NCI-H2171 treated with DMSO at 0.1 percent for 48 hours (cell line): ENCODE results near the gene ISOC1.

Experiments used
- DNase-seq: peaks from one replicate; lab custom pipeline; 2025; lab: John Stamatoyannopoulos, UW

The ISOC1 gene

DNA sequence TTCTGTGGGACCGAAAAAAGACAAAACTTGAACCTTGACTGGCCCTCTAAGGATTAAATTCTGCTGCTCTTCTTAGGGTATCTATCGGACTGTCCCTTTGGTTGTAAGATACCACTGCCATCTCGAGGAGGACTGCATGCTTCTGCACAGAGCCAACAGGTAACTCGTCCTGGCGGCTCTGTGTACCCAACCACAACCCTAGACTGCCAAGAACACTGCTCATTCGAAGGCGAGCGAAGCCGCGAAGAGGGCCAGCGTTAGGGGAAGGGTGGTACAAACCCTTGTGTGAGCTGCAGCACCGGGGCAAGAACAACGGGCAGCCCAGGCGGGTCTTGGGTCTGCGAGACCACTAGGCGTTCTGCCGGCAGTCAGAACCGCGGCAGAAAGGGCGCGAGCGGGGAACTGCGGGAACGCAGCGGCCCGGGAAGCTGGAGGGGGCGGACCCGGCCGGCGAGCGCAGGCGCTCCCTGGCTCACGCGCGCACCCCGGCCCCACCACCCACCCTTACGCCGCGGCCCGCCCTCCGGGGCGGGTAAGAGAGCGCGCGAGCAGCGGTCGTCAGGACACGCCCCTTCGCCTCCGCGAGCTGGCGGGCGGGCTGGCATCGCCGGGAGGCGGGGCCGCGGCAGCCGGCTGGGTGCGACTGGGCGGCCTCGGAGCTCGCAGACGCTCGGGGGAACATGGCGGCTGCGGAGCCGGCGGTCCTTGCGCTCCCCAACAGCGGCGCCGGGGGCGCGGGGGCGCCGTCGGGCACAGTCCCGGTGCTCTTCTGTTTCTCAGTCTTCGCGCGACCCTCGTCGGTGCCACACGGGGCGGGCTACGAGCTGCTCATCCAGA lies at the start of gene ISOC1:
ISOC1 (plus strand) TSS at position 663 of the 837 bp plus-strand sequence; CDS start at position 681, 18 bp downstream.
- DNase-seq = peak; percentile 72

DNA sequence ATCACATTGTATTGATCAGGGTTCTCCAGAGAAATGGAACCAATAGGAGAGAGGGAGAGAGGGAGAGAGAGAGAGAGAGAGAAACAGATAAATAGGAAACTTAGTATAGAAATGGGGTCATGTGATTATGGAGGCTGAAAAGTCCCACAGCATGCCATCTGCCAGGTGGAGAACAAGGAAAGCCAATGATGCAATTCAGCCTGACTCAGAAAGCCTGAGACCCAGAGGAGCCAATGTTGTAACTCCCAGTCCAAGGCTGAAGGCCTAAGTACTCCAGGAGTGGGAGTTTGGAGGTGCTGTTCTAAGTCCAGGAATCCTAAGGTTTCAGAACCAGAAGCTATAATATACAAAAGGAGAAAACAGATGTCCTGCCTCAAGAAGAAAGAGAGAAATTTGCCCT lies 48.4 kb upstream of the ISOC1 start:
- DNase-seq = no peak

DNA sequence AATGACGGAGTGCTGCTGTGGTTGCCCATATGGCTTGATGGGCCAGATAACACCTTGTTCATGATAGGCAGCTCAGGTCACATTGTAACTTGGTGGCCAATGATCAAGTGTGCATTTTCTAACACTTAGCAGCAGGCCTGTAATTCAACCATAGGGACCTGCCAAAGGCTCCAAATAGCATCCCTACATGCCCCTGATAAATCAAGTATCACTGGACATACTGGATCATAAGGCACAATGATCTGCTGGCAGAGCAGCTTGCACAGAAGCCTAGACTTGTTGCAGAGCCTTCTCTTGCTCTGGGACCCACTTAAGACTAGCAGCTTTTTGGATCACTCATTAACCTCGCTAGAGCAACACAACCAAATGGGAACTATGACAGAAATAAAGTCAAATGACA lies 46.0 kb upstream of the ISOC1 start:
- DNase-seq = no peak

DNA sequence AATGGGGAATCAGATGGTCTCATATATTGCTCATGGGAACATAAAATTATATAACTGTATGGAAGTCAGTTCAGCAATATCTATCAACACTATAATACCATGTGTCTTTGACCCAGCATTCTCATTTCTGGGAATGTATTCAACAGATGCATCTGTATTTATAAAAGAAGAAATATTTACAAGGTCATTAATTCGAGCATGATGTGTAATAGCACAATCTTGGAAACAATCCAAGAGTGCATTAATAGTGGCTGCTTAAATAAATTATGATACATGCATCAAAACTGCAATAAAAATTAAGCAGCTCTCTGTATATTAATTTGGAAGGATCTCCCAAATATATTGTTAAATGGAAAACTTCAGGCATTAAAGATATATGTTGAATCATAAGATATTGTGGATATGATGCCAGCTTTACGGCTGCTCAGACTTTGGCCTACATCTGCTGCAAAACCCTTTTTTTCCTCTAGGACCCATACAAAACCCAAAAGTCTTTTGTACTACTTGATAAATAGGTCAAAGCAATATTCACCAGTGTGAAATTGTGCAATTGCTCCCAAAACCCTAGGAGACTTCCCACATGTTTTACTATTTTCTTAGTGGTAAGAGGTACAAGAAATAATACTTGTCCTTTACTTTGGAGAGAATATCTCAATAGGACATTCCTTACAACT lies 45.3 kb upstream of the ISOC1 start:
- no peak for DNase-seq

DNA sequence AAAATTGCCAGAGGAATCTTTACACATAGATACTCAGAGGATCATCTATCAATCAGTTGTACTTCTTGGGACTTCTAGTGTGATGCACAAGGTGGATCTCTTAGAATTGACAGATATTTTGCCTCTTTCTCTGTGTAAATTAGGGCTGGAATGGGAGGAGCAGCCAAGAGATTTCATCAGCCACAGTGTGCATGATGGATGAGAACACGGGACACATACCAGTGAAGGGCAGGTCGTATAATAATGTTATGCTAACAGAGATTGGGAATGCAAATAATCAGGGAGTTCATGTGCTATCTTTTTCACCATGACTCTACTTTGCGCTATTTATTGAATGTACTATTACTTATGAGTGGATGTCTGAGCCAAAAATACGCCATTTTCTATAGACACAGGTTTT lies 43.3 kb upstream of the ISOC1 start:
- DNase-seq = no peak

DNA sequence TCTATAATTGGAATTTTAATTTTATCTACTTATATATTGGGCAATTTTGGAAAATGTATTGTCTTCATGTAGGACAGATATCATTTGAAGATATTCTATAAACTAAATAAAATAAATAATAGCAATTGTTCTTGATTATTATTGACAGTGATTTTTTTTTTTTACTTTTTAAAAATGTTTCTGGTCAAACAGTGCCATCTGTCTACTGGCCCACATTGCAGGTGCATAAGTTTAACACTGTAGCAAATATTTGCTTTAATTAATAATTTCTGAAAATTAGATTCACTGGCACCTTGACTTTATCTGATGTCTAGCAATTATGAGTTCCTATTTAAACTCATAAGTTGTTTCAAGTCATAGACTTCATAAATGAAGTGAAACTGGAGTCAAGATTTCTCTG lies 41.1 kb upstream of the ISOC1 start:
- DNase-seq = no peak

DNA sequence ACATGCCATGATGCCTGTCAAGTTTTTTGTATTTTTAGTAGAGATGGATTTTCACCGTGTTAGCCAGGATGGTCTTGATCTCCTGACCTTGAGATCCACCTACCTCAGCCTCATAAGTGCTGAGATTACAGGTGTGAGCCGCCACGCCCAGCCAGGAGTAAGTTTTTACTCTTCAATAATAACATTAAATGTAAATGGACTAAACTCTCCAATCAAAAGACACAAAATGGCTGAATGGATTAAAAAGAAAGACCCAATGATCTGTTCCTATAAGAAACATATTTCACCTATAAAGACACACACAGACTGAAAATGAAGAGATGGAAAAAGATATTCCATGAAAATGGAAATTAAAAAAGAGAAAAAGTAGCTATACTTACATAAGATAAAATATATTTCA lies 37.2 kb upstream of the ISOC1 start:
- no peak for DNase-seq

DNA sequence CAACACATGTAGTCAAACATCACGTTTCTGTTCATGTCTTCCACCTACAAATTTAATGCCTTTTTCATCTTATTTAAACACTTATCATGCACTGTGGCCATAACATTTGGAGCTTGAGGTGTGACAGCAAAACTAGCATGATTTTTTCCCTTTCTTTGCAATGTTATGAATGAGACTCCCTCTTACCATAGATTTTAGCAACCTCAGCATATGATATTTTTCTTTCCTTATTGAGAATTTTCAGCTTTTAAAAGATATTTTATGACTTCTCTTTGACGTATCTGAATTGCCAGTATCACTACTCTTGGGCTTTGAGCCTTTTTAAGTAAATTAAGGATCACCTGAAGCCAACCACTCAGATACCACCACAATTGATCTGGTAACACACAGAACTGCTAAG lies 32.7 kb upstream of the ISOC1 start:
- no peak for DNase-seq

DNA sequence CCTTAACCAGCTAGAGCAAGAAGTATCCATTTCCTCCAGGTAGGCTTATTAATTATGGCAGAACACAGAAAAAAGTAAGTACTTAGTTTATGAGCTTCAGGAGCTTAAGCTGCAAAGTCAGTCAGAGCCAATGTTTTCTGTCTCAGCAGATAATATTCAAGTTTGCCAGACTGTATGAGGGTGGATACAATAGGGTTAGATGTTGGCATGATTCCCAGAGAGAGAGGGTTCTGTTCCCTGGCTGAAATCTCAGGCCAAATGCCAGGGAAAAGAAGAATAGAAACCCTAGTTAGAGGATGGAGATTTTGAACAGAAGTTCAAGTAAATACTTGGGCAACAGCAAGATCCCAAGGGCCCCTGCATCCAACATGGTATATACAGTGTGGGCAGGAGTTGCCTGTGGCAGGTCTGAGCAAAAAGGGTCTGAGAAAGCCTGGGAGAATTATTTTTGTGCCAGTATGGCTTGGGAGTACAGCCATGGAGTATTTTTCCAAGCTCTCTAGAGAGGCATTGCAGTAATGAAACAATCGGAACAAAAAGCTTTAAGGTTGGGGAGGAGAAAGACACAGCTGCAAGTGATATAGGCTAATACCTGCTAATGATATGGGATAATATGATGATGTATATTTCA lies 31.0 kb upstream of the ISOC1 start:
- DNase-seq = peak; percentile 18

DNA sequence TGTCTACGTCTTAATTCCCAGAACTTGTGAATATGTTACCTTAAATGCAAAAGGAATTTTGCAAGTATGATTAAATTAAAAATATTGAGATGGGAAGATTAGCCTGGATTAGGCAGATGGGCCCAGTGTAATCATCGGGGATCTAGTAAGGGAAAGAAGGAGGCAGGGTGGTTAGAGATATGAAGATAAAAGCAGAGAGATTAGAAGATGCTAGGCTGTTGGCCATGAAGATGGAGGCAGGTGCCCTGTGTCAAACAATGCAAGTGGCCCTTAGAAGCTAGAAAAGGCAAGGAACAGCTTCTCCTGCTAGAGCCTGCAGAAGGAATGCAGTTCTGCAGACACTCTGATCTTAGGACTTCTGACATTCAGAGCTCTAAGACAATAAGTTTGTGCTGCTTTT lies 28.8 kb upstream of the ISOC1 start:
- no peak for DNase-seq

DNA sequence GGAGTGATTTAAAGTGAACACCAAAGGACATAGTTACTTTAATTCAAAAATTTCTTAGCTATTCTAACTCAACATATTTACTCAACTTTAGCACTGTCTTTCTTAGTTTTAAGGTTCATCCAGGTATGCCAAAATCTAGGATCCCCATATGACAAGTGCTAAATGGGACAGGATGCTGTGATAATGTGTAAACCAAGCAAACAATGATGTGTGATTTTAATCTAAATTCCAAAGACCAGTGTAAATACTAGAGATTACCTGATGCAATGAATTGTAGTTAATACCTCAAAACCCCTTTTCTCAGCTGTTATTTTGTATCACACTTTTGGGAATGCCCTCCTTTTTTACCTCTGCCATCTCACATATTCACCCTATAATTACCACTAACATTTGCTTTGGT lies 26.8 kb upstream of the ISOC1 start:
- no peak for DNase-seq

DNA sequence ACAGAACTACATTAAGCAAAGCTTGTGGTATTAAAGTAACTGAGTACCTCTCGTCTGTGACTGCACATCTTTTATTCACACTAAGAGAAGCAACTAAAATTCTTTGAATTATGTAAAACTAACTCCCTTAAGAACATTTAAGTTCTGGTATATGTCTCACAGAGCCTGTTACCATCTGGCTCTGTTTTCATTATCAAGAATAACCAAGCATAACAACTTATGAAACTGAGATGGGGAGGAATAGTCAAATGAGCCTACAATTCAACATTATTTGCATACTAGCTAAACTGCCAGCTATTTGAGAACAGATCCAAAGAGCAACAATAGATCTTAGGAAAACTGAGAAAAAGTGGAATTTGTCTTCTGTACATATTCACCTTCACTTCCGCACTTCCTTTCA lies 25.3 kb upstream of the ISOC1 start:
- DNase-seq = no peak

DNA sequence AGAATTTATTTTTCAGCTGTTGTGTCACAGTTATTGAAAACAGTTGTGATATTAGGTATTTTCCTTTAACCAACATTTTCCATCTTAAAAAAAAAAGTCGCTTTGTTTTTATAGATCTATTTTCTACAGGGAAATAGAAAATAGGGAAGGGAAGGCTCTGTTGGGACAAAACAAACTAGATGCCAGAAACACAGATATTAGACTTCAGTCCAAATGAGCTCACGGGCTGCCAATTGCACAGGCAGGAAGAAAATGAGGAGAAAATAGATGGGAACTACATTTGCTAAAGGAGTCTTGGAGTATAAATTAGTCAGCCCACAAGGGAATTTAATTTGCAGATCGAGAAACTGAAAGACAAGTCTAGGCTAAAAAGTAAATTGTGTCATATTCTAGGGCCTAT lies 21.4 kb upstream of the ISOC1 start:
- DNase-seq = no peak

DNA sequence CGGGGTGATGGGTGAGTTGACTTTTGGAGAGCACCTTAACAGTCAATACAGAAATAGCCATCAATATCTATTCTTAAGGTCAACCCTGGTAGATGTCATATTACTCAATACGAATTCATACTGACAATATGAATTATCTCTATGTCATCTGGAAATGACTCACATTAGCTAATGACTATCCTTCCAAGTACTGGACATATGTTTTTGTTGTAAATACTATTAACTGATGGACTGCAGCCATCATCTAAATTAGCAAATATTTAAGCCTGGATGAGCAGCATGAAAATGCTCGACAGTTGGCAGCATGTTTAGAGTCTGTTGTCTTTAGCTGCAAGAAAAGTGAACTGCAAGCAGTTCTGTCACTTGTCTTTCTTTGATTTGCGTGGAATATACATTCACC lies 19.6 kb upstream of the ISOC1 start:
- DNase-seq = no peak

DNA sequence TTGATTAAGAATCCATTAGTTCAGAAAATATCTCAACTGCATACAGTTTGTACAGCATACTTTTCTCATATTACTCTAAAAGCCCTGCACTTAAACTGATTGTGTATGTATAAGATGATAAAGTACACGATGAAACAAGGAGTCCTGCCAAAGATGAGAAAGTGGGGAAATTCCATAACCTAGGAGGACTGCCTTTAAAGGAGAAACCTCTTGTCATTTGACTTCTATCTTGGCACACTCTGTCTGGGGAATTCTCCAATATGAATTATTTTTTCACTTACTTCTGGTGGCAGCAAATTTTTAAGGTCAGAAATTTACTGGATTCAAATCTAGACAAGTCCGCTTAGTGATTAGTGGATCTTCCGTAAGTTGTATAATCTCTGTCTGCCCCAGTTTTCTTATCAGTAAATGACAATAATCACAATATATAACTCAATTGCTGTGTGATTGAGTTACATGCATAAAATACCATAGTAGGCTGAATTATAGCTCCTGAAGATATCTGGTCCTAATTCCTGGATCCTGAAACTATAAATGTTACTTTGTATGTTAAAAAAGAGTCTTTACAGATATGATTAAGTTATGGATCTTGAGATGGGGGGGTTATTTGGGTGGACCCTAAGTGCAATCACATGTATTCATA lies 17.0 kb upstream of the ISOC1 start:
- no peak for DNase-seq

DNA sequence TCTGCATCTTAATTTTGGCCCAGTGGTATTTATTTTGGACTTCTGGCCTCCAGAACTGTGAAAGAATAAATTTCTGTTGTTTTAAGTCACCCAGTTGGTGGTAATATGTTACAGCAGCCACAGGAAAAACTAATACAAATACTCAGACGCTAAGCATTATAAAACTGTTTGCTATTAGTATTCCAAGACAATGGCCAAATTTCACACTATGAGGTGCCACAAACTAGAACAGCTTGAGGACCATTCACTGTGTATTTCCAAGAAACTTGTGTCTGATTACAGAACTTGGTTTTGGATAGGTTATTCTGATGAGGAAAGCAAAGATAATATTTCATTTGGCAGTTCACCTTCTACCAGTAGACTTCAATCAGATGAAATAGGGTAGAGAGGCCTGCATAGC lies 16.3 kb upstream of the ISOC1 start:
- DNase-seq = no peak

DNA sequence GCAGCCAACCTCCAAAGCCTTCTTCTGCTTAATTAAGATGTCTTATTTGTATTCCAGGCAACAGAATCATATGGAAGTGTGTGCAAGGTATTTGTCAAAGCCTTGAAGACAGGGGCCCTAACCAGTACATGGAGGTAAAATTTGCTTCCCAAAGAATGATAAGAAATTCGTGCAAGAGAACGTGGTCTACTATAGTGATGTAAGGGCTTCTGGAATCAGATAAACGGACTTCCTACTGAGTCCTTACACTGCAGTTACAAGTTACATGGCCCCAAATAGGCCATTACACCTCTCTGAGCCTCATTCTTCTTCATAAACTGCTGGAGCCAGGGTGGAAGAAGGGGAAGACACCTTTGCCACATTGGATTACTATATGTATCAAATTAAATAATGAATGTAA lies 15.9 kb upstream of the ISOC1 start:
- DNase-seq = no peak

DNA sequence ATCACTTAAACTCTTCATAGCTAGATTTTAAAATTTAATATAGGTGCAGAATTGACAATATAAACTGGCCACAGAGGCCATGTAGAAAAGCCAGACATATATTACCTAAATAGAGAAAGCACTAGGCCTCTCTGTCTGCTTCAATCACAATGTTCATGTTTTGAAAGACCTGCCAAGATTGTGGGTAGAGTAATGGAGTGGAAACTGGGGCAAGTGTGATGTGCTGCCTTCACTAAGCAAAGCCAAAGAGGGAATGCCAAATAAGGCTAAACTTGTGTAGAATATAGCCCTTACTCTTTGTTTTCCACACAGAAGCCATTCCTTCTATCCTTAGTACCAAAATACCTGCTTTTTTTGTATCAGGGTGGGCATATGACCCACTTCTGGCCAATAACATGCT lies 15.1 kb upstream of the ISOC1 start:
- no peak for DNase-seq

DNA sequence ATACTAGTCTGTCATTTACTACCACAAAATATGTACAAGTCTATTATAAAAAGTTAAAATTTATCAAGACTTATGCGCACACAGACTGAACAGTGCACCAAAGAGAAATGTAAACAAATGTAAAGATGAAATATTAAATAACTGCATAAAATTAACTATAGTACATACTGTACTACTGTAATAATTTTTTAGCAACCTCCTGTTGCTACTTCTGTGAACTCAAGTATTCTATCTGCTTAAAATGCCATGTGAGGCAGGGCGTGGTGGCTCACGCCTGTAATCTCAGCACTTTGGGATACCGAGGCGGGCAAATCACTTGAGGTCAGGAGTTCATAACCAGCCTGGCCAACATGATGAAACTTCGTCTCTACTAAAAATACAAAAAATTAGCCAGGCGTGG lies 13.8 kb upstream of the ISOC1 start:
- no peak for DNase-seq

DNA sequence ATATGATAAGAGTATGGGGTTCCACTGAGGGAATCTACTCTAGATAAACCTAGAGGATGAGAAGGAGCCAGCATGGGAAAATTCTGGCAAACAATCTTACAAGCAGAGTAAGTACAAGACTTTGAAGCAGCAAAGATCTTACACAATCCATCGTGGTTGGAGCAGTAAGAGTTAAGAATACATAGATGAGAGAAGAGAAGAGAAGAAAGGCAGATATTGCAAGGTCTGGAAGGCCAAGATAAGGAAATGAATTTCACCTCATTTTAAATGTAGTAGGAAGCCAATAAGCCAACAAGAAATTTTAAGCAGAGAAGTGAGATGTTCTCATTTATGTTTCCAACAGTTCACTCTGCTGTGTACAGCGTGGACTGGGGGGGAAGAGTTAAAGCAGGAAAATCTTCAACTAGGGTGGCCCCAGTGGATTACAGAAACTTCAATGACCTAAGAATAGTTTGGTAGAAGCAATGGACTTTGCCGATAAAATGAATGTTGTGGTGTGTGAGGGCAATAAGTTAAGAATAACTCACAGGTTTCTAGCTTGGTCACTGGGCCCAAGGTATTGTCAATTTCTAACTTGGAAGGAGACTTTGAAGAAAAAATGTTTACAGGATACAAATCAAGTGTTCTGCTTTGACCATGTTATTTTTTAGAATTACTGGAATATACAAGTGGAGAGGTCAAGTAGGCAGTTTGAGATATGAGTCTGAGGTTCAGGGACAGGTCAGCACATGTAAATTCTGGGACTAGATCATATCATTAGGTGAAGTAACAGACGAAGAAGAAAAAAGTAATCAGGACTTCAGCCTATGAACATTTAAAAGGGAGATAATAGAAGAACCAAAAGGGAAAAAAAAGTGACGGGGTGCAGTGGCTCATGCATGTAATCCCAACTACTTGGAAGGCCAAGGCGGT lies 12.1 kb upstream of the ISOC1 start:
- no peak for DNase-seq
